H9 (cell line): ENCODE measurements around the gene KIF23. TPM values are rescaled to one million over a fixed set of nuclear protein-coding genes. Genes with fewer than 3 reads are reported as not detected.
A peak's percentile ranks its signal among the peaks of the same experiment; 100 is the strongest.

Experiments
- DNase-seq: peaks from one replicate; pipeline ENCODE4 v3.0.0-alpha.2; 2017
- H2AFZ ChIP-seq: one replicate; pipeline ENCODE4 v1.6.1; 2013; ENCODE audit warnings: mild to moderate bottlenecking, low read length, control low read depth, moderate library complexity
- H2AK5ac ChIP-seq: 2 replicates; pipeline ENCODE4 v1.6.1; 2013; ENCODE audit warnings: low read length, control low read depth, mixed read lengths; ENCODE audit not compliant: insufficient read length
- H2BK120ac ChIP-seq: one replicate; pipeline ENCODE4 v1.6.1; 2013; ENCODE audit warnings: low read depth, mild to moderate bottlenecking, low read length, control low read depth, inconsistent platforms; ENCODE audit not compliant: poor library complexity, severe bottlenecking
- H2BK12ac ChIP-seq: 2 replicates; pipeline ENCODE4 v1.6.1; 2013; ENCODE audit warnings: low read length, control low read depth, mixed read lengths, low read depth; ENCODE audit not compliant: insufficient read length
- H2BK15ac ChIP-seq: 2 replicates; pipeline ENCODE4 v1.6.1; 2013; ENCODE audit warnings: low read depth, low read length, control low read depth
- H2BK20ac ChIP-seq: one replicate; pipeline ENCODE4 v1.6.1; 2013; ENCODE audit warnings: low read depth, mild to moderate bottlenecking, low read length, control low read depth, inconsistent platforms; ENCODE audit not compliant: poor library complexity, severe bottlenecking
- H2BK5ac ChIP-seq: 2 replicates; pipeline ENCODE4 v1.6.1; 2013; ENCODE audit warnings: low read length, control low read depth, mixed read lengths; ENCODE audit not compliant: insufficient read length
- H3K14ac ChIP-seq: 2 replicates; pipeline ENCODE4 v1.6.1; 2013; ENCODE audit warnings: low read length, control low read depth; ENCODE audit not compliant: insufficient read depth
- H3K18ac ChIP-seq: 2 replicates; pipeline ENCODE4 v1.6.1; 2013; ENCODE audit warnings: low read depth, mild to moderate bottlenecking, mixed read lengths, low read length, control low read depth; ENCODE audit not compliant: insufficient read length
- H3K23ac ChIP-seq: 2 replicates; pipeline ENCODE4 v1.6.1; 2013; ENCODE audit warnings: low read length, control low read depth, mixed read lengths, low read depth; ENCODE audit not compliant: insufficient read length
- H3K23me2 ChIP-seq: 2 replicates; pipeline ENCODE4 v1.6.1; 2013; ENCODE audit warnings: low read depth, mild to moderate bottlenecking, mixed read lengths, low read length, control low read depth; ENCODE audit not compliant: insufficient read length, poor library complexity, severe bottlenecking
- H3K27ac ChIP-seq: 2 replicates; pipeline ENCODE4 v1.5.1; 2013; ENCODE audit warnings: low read length, control low read depth, mixed read lengths, low read depth; ENCODE audit not compliant: insufficient read length
- H3K27me3 ChIP-seq: 2 replicates; pipeline ENCODE4 v1.6.1; 2013; ENCODE audit warnings: low read length, control low read depth, inconsistent platforms; ENCODE audit not compliant: insufficient read depth
- H3K4ac ChIP-seq: 2 replicates; pipeline ENCODE4 v1.6.1; 2013; ENCODE audit warnings: low read depth, mild to moderate bottlenecking, control low read depth, inconsistent platforms, low read length, moderate library complexity
- H3K4me1 ChIP-seq: 2 replicates; pipeline ENCODE4 v1.6.1; 2013; ENCODE audit warnings: low read length, control low read depth, inconsistent platforms; ENCODE audit not compliant: insufficient read depth
- H3K4me2 ChIP-seq: 2 replicates; pipeline ENCODE4 v1.6.1; 2013; ENCODE audit warnings: low read length, control low read depth, mixed read lengths; ENCODE audit not compliant: insufficient read length, insufficient read depth
- H3K56ac ChIP-seq: 2 replicates; pipeline ENCODE4 v1.6.1; 2013; ENCODE audit warnings: low read depth, mild to moderate bottlenecking, mixed read lengths, low read length, control low read depth; ENCODE audit not compliant: insufficient read length
- H3K79me1 ChIP-seq: 2 replicates; pipeline ENCODE4 v1.6.1; 2013; ENCODE audit warnings: low read depth, mild to moderate bottlenecking, moderate library complexity, low read length, control low read depth, inconsistent platforms; ENCODE audit not compliant: insufficient read depth, poor library complexity, severe bottlenecking
- H3K79me2 ChIP-seq: 2 replicates; pipeline ENCODE4 v1.6.1; 2013; ENCODE audit warnings: low read length, control low read depth, inconsistent platforms; ENCODE audit not compliant: insufficient read depth
- H3K9ac ChIP-seq: 2 replicates; pipeline ENCODE4 v1.6.1; 2013; ENCODE audit warnings: low read length, control low read depth, mixed read lengths; ENCODE audit not compliant: insufficient read length; ENCODE audit errors: extremely low read depth
- H3K9me3 ChIP-seq: one replicate; pipeline ENCODE4 v1.6.1; 2013; ENCODE audit warnings: low read depth, low read length, inconsistent platforms; ENCODE audit not compliant: control insufficient read depth
- H3T11ph ChIP-seq: one replicate; pipeline ENCODE4 v1.6.1; 2013; ENCODE audit warnings: mild to moderate bottlenecking, low read length, control low read depth, inconsistent platforms
- H4K20me1 ChIP-seq: one replicate; pipeline ENCODE4 v1.6.1; 2013; ENCODE audit not compliant: control insufficient read depth, insufficient read length, insufficient read depth
- H4K5ac ChIP-seq: 2 replicates; pipeline ENCODE4 v1.6.1; 2013; ENCODE audit warnings: low read depth, mild to moderate bottlenecking, mixed read lengths, low read length, control low read depth; ENCODE audit not compliant: insufficient read length
- H4K8ac ChIP-seq: replicated peaks from 2 replicates; pipeline ENCODE4 v1.6.1; 2013; ENCODE audit warnings: low read length, control low read depth, mixed read lengths, low read depth; ENCODE audit not compliant: insufficient read length
- H4K91ac ChIP-seq: 2 replicates; pipeline ENCODE4 v1.6.1; 2013; ENCODE audit warnings: low read depth, mild to moderate bottlenecking, moderate library complexity, mixed read lengths, low read length, control low read depth; ENCODE audit not compliant: insufficient read length
- H3K27ac Mint-ChIP-seq, 3 experiments: 2 replicates in 2 of 3; 3 replicates in 1 of 3; pipeline ENCODE4 v1.8.0; 2020 to 2021; ENCODE audit warnings: mixed read lengths in 3 of 3, mild to moderate bottlenecking in 1 of 3, moderate library complexity in 1 of 3
- H3K27me3 Mint-ChIP-seq: 2 replicates; pipeline ENCODE4 v1.8.0; 2021; ENCODE audit warnings: low read depth, mild to moderate bottlenecking, moderate library complexity, mixed read lengths
- H3K36me3 Mint-ChIP-seq, 3 experiments: 2 replicates in 2 of 3; 3 replicates in 1 of 3; pipeline ENCODE4 v1.8.0; 2020 to 2021; ENCODE audit warnings: low read depth in 3 of 3, mixed read lengths in 3 of 3; ENCODE audit not compliant: insufficient read depth in 1 of 3
- H3K4me1 Mint-ChIP-seq, 2 experiments: 2 replicates each; pipeline ENCODE4 v1.8.0; 2020; ENCODE audit warnings: mixed read lengths in 2 of 2
- H3K4me3 Mint-ChIP-seq, 2 experiments: 2 replicates in 1 of 2; 3 replicates in 1 of 2; pipeline ENCODE4 v1.8.0; 2020 to 2021; ENCODE audit warnings: mild to moderate bottlenecking in 2 of 2, mixed read lengths in 2 of 2, moderate library complexity in 1 of 2
- H3K9me3 Mint-ChIP-seq, 2 experiments: 2 replicates in 1 of 2; 3 replicates in 1 of 2; pipeline ENCODE4 v1.8.0; 2020; ENCODE audit warnings: mild to moderate bottlenecking in 2 of 2, mixed read lengths in 2 of 2, moderate library complexity in 1 of 2
- WGBS: extraction: QIAGEN DNeasy Blood & Tissue Kit; methylation state at CpG from one replicate; pipeline ENCODE4 v1.1.7; 2013; ENCODE audit warnings: missing lambda C conversion rate, low lambda C conversion rate, mixed read lengths; ENCODE audit not compliant: insufficient read length; ENCODE audit errors: extremely low coverage; 5-methylcytosine and 5-hydroxymethylcytosine counted together
- total RNA-seq: library from RNA; stranded (reverse); gene quantifications from 2 replicates; pipeline ENCODE4 v1.2.1, GENCODE V29; 2021
- TF ChIP-seq, protein P1 (sequence below): fragments of 200-600 bp; sonication (generic); conservative IDR thresholded peaks from 3 replicates; pipeline ENCODE4 v1.8.0; 2021; ENCODE audit warnings: antibody characterized with exemption, mild to moderate bottlenecking

Gene KIF23
- total RNA-seq, 1 experiment from 2014 or later, result 55.4 TPM

DNA sequence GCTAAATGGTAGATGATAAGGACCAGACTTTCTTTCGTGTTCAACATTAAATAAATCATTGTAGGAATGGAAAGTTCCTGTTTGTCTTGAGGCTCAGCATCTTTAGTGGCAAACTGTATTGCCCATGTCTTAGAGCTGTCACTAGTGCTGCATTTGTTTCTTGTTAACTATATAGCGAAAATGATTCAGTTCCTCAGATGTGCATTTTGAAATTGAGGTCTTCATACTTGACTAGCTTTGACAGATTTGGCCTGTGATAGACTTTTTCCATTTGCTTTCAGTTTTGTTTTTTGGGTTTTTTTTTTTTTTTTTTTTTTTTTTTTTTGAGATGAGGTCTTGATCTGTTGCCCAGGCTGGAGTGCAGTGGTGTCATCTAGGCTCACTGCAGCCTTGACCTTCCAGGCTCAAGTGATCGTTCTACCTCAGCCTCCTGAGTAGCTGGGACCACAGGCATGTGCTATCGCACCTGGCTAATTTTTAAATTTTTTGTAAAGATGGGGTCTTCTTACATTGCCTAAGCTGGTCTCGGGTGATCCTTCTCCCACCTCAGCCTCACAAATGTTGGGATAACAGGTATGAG is 29.0 kb downstream of the KIF23 start:
- no peak overlapping the region for H2BK20ac ChIP-seq
- H3T11ph ChIP-seq, result no peak overlapping the region
- H3K27me3 ChIP-seq, result no peaks in the 10 kb centered on the region
- H3K79me1 ChIP-seq, result no peaks in the 10 kb centered on the region
- no peak for DNase-seq
- no peaks in the 10 kb centered on the region for H3K9me3 ChIP-seq
- H4K8ac ChIP-seq, result no peak overlapping the region
- H4K91ac ChIP-seq, result no peak overlapping the region
- no peak overlapping the region for H3K4me2 ChIP-seq
- no peaks in the 10 kb centered on the region for H3K23me2 ChIP-seq
- TF ChIP-seq, protein P1, sequence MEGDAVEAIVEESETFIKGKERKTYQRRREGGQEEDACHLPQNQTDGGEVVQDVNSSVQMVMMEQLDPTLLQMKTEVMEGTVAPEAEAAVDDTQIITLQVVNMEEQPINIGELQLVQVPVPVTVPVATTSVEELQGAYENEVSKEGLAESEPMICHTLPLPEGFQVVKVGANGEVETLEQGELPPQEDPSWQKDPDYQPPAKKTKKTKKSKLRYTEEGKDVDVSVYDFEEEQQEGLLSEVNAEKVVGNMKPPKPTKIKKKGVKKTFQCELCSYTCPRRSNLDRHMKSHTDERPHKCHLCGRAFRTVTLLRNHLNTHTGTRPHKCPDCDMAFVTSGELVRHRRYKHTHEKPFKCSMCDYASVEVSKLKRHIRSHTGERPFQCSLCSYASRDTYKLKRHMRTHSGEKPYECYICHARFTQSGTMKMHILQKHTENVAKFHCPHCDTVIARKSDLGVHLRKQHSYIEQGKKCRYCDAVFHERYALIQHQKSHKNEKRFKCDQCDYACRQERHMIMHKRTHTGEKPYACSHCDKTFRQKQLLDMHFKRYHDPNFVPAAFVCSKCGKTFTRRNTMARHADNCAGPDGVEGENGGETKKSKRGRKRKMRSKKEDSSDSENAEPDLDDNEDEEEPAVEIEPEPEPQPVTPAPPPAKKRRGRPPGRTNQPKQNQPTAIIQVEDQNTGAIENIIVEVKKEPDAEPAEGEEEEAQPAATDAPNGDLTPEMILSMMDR, result no peak
- Mint-ChIP-seq H3K27ac (peak overlapping the region in 1 of 3 experiments; percentile 53; a peak in 1 of 7 replicates), H3K36me3 (peaks cover 49 to 88% (median 86%) of the 10 kb centered on the region in 3 experiments; a peak in 6 of 7 replicates), H3K4me1 (no peaks in the 10 kb centered on the region), H3K9me3 (no peaks in the 10 kb centered on the region), H3K4me3 (no peak overlapping the region), H3K27me3 (no peaks in the 10 kb centered on the region)
- no peak overlapping the region for H3K23ac ChIP-seq
- no peak overlapping the region for H4K5ac ChIP-seq
- no peaks in the 10 kb centered on the region for H4K20me1 ChIP-seq
- H3K9ac ChIP-seq, result no peak overlapping the region
- no peaks in the 10 kb centered on the region for H3K4me1 ChIP-seq
- no peak overlapping the region for H2AFZ ChIP-seq
- no CpG with 5 or more reads among the region's 5 CpGs for WGBS
- no peak overlapping the region for H3K56ac ChIP-seq
- no peaks in the 10 kb centered on the region for H3K79me2 ChIP-seq
- H3K14ac ChIP-seq, result no peak overlapping the region
- no peak overlapping the region for H2BK15ac ChIP-seq
- H2BK12ac ChIP-seq, result no peak overlapping the region
- no peak overlapping the region for H2BK120ac ChIP-seq
- H2AK5ac ChIP-seq, result no peak overlapping the region
- no peak overlapping the region for H3K27ac ChIP-seq
- no peak overlapping the region for H3K18ac ChIP-seq
- no peak overlapping the region for H2BK5ac ChIP-seq
- no peak overlapping the region for H3K4ac ChIP-seq
